Activated CD8-positive, alpha-beta memory T cell treated with anti-CD3 and anti-CD28 coated beads, Interleukin-2, amount 10 ng/mL, durations not matched to agents 7 days and 5 days (primary cell): Measurements from ENCODE around the gene DNAJC25. TPM values are rescaled to one million over a fixed set of nuclear protein-coding genes. Genes with fewer than 3 reads are reported as not detected.
"Not testable (repeated sequence)": the region's sequence is repeated elsewhere in the genome, so short reads cannot be mapped to it uniquely, and the experiment has no call there.

Experiments
- ATAC-seq: fragments of 150-1000 bp; cut with Tn5 transposase; one replicate; pipeline ENCODE4 v1.10.0; 2021; ENCODE audit warnings: moderate library complexity
- CTCF ChIA-PET: fragments of 350-600 bp; sonication (Branson Sonifier 250); formaldehyde crosslinking; loops from one replicate; lab custom pipeline; 2021; ENCODE audit warnings: antibody characterized with exemption; lab: Charles Lee
- DNase-seq: peaks from one replicate; pipeline ENCODE4 v3.0.0-alpha.2; 2020
- H3K27ac Mint-ChIP-seq: one replicate; pipeline ENCODE4 v1.8.0; 2021; ENCODE audit warnings: mild to moderate bottlenecking, mixed read lengths
- H3K27me3 Mint-ChIP-seq: one replicate; pipeline ENCODE4 v1.8.0; 2021; ENCODE audit warnings: mixed read lengths
- H3K36me3 Mint-ChIP-seq: one replicate; pipeline ENCODE4 v1.8.0; 2021; ENCODE audit warnings: mild to moderate bottlenecking, mixed read lengths
- H3K4me1 Mint-ChIP-seq: one replicate; pipeline ENCODE4 v1.8.0; 2021; ENCODE audit warnings: mixed read lengths
- H3K4me3 Mint-ChIP-seq: one replicate; pipeline ENCODE4 v1.8.0; 2021; ENCODE audit warnings: mild to moderate bottlenecking, moderate library complexity, mixed read lengths
- H3K9me3 Mint-ChIP-seq: one replicate; pipeline ENCODE4 v1.8.0; 2022; ENCODE audit warnings: low read depth, mixed read lengths
- total RNA-seq, 2 experiments: library from RNA; stranded (reverse); gene quantifications; one replicate each; pipeline ENCODE4 v1.2.3, GENCODE V29; 2021

The DNAJC25 gene
- total RNA-seq, 2 experiments from 2014 or later: 3.6 to 4.2 TPM

DNA sequence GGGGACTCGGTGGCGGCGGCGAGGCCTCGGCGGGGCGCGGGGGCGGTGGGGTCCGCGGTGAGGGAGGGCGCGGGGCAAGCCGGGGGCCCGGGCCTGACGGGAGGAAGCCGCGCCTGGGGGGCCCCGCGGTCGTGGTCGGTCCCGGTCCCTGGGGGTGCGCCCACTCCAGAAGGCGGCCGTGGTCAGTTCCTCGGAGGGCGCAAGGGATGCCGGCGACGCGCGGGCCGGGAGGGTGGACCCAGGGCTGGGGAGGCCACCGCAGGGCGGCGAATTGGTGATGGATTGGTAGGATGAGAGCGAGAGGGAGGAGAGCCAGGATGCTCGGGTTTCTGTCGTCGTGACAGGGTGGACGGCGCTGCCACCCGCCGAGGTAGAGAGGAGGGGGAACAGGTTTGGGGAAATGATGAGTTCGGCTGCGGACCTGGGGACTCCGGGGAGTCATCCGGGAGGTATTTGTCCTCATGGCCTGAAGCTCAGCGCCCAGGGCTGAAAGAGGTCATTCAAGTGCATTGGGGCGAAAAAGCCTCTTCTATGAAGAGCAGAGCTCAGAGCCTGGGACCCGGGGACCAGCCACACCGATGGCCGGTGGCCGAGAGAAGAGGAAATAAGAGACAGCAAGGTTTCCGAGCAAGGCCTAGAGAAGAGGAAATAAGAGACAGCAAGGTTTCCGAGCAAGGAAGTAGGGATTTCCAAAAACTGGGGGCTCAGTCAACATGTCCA lies 30.8 kb downstream of the DNAJC25 start:
- H3K36me3 Mint-ChIP-seq: peaks cover 22% of the 10 kb centered on the region
- CTCF ChIA-PET: interaction anchor here (1.1 to 1.3 kb wide), 2 partner anchors 31 to 64 kb away, joined by 3 to 4 read pairs; partner anchors contain the start of gene DNAJC25
- ATAC-seq (peak; percentile 48), DNase-seq (peak; percentile 54)
- H3K9me3 Mint-ChIP-seq: no peaks in the 10 kb centered on the region
- peak overlapping the region; percentile 93 for H3K27ac Mint-ChIP-seq
- peak overlapping the region; percentile 94 for H3K4me3 Mint-ChIP-seq
- H3K4me1 Mint-ChIP-seq: peaks cover 29% of the 10 kb centered on the region
- H3K27me3 Mint-ChIP-seq: no peaks in the 10 kb centered on the region

DNA sequence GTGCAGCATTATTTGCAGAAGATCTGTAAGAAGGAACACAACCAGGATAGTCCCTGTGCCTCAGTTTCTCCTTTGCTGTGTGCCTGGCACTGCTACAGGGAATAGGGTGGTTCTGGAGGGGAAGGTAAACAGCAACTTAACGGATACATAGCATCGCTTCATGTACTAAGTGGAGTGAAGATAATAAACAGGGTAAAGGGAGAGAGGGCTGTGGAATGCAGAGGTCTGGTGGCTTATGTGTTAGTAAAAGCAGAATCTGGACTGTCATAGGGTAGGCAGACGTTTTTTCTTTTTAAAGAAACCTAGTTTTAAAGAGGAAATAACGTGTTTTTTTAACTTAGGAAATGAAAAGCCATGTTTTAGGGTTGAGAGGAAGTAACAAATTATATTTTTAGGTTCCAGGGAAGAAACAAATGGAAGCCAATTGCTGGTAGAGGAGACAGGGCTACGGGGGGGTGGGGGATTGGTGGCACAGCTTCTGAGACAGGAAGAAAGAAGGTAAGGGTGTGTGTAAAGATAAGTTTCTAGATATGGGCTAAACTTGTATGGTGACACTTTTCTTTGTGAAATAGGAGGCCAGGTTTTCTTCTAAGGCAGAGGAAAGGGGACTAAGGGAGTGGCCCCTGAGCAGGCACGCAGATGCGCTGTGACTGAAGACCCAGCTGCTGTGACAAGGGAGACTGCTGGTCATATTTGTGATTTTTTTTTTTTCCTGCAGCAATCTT lies 31.6 kb downstream of the DNAJC25 start:
- DNase-seq: no peak
- no peaks in the 10 kb centered on the region for H3K27me3 Mint-ChIP-seq
- peaks cover 28% of the 10 kb centered on the region for H3K36me3 Mint-ChIP-seq
- H3K27ac Mint-ChIP-seq: peak overlapping the region; percentile 93
- no peaks in the 10 kb centered on the region for H3K9me3 Mint-ChIP-seq
- peaks cover 29% of the 10 kb centered on the region for H3K4me1 Mint-ChIP-seq
- peak overlapping the region; percentile 94 for H3K4me3 Mint-ChIP-seq
- CTCF ChIA-PET: interaction anchor here (0.6 to 1.2 kb wide), 3 partner anchors 38 to 412 kb away, joined by 3 to 4 read pairs (median 3); no protein-coding TSS in a partner anchor
- ATAC-seq: no peak

DNA sequence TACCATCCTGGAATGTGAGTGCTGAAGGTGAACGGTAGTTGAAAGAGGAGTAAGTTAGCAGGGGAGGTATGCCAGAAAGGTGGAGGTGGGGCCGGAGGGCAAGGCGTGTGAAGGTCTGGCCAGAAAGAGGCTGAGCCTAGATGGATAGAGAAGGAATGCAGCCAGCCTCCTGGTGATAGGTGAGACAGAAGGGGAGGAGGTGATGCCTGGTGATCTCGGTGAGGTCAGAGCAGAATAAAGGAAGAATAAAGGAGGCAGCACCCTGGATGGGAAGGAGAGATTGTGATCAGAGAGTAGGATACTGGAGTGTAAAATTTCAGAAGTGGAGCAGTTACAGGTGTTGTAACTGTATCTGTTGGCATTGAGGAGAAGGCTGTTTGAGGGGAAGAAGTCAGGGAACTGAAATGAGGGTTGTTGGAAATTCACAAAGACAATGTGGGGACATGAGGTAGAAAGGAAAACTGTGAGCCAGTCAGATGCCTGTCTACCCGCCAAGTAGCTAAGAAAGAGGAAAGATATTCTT lies 32.2 kb downstream of the DNAJC25 start:
- ATAC-seq: no peak
- DNase-seq: no peak
- Mint-ChIP-seq H3K9me3 (no peaks in the 10 kb centered on the region), H3K27ac (peak overlapping the region; percentile 93), H3K4me1 (peaks cover 30% of the 10 kb centered on the region), H3K36me3 (peaks cover 31% of the 10 kb centered on the region), H3K4me3 (peak overlapping the region; percentile 94), H3K27me3 (no peaks in the 10 kb centered on the region)
- CTCF ChIA-PET: interaction anchor here (0.6 to 1.2 kb wide), 2 partner anchors 38 to 411 kb away, joined by 3 read pairs; no protein-coding TSS in a partner anchor

DNA sequence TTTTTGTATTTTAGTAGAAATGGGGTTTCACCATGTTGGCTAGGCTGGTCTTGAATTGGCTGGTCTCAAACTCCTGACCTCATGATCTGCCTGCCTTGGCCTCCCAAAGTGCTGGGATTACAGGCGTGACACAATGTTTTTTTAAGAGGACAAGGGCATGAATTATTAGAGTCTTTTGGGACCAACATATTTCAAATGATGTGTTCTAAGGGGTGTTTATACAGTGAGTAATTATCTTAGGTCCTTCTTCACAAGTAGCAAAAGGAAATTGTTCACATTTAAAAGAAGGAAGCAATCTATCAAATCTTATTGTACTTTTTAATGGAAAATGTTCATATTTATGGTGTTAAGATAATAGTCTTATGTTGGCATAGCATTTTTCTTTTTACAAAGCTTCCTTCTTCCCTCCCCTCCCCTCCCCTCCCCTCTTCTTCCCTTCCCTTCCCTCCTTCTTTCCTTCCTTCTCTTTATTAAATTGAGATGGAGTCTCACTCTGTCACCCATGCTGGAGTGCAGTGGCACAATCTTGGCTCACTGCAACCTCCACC lies 37.0 kb downstream of the DNAJC25 start:
- no peak for ATAC-seq
- H3K27ac Mint-ChIP-seq: no peak overlapping the region

DNA sequence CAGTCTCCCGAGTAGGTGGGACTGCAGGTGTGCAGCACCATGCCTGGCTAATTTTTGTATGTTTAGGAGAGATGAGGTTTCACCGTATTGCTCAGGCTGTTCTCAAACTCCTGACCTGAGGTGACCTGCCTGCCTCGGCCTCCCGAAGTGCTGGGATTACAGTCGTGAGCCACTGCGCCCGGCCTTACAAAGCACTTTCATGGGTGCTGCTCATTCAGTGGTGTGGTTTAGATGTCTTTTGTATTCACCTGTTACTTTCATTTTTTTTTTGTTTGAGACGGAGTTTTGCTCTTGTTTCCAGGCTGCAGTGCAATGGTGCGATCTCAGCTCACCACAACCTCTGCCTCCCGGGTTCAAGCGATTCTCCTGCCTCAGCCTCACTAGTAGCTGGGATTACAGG lies 37.5 kb downstream of the DNAJC25 start:
- H3K36me3 Mint-ChIP-seq: peaks cover 35% of the 10 kb centered on the region
- H3K27me3 Mint-ChIP-seq, H3K27ac Mint-ChIP-seq, ATAC-seq, CTCF ChIA-PET, H3K4me1 Mint-ChIP-seq, H3K9me3 Mint-ChIP-seq, DNase-seq, H3K4me3 Mint-ChIP-seq: not testable (repeated sequence)

More for the DNA sequence above, 37.0 kb downstream of the DNAJC25 start:
- CTCF ChIA-PET: no interaction called here
- no peaks in the 10 kb centered on the region for H3K9me3 Mint-ChIP-seq
- H3K27me3 Mint-ChIP-seq: no peaks in the 10 kb centered on the region
- peaks cover 39% of the 10 kb centered on the region for H3K36me3 Mint-ChIP-seq
- no peak for DNase-seq
- no peak overlapping the region for H3K4me3 Mint-ChIP-seq
- peaks cover 10% of the 10 kb centered on the region for H3K4me1 Mint-ChIP-seq

DNA sequence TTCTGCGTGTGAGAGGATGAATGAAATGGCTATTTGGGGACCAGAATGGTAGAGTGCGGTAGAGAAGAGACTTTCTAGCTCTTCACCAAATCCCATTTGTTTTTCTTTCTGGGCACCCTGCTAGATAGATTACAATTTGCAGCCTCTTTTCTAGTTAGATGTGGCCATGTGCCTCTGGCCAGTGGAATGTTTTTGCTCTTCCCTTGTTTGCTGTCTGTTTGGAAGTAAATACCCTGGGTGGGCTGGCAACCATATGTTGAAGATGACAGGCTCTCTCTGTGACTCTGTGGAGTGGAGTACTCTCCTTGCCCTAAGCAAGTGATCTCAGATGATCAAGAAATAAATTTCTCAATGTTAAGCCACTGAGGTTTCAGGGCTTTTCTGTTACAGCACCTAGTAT lies 43.2 kb downstream of the DNAJC25 start:
- H3K36me3 Mint-ChIP-seq: peaks cover 24% of the 10 kb centered on the region
- H3K4me3 Mint-ChIP-seq: no peak overlapping the region
- no peaks in the 10 kb centered on the region for H3K9me3 Mint-ChIP-seq
- DNase-seq (no peak), ATAC-seq (no peak)
- no peaks in the 10 kb centered on the region for H3K27me3 Mint-ChIP-seq
- CTCF ChIA-PET: no interaction called here
- H3K4me1 Mint-ChIP-seq: no peaks in the 10 kb centered on the region
- H3K27ac Mint-ChIP-seq: no peak overlapping the region

DNA sequence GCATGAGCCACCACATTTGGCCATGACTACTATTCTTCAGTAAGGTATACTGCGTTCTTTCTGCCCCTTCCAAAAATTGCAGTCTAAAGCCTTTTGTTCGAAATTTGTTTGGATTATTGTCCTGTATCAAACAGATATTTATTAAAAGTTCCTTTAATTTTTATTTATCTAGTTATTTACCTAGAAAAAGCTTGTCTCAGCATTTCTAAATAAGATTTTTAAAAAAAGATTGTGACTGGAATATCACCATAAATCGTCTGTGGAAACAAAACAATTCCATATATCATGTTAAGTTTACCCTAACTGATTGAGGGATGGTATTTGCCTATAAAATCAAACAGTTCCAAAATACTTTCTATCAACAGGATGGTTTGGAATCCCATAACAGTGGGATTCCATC lies 45.0 kb downstream of the DNAJC25 start:
- no peaks in the 10 kb centered on the region for H3K9me3 Mint-ChIP-seq
- DNase-seq: no peak
- no peak overlapping the region for H3K27ac Mint-ChIP-seq
- H3K27me3 Mint-ChIP-seq: no peaks in the 10 kb centered on the region
- no peaks in the 10 kb centered on the region for H3K4me1 Mint-ChIP-seq
- CTCF ChIA-PET: no interaction called here
- H3K36me3 Mint-ChIP-seq: peaks cover 18% of the 10 kb centered on the region
- no peak for ATAC-seq
- no peak overlapping the region for H3K4me3 Mint-ChIP-seq

DNA sequence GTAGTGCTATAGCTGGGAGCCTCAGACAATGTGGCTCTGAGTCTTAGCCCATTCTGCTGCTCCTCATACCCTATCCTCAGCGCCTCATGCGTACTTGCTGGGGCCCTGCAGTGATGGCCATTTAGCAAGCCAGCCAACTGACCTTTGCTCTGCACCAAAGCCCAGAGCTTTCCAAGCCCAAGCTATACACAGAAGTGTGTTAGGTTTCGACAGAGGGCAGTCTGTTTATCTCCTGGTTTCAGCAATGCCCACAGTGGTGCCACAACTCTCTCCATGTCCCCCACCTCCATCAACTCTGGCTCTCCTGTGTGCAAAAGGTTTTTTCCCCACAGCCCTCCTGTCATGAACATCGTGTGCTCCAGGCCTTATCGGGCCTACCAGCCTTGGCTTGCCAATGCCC lies 47.2 kb downstream of the DNAJC25 start:
- H3K4me1 Mint-ChIP-seq: no peaks in the 10 kb centered on the region
- H3K4me3 Mint-ChIP-seq: no peak overlapping the region
- peaks cover 18% of the 10 kb centered on the region for H3K36me3 Mint-ChIP-seq
- DNase-seq: no peak
- H3K27ac Mint-ChIP-seq: no peak overlapping the region
- no peak for ATAC-seq
- H3K27me3 Mint-ChIP-seq: no peaks in the 10 kb centered on the region
- H3K9me3 Mint-ChIP-seq: no peaks in the 10 kb centered on the region
- CTCF ChIA-PET: no interaction called here

DNA sequence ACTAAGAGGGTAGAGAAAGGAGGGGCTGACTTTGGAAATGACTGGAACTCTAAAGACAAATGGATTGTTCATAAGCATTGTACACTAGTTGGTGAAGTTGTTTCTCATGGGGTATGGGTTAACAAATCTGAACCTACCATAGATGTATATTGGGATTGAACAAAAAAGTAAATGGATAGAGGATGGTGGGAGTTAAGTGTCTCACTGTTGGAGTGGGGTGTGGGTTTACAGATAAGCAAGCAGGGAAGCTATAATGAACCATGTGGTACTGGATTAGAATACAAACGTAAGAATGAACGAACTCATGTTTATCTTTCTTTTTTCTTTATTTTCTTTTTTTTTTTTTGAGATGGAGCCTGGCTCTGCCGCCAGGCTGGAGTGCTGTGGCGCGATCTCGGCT lies 48.1 kb downstream of the DNAJC25 start:
- CTCF ChIA-PET: no interaction called here
- Mint-ChIP-seq H3K36me3 (peaks cover 18% of the 10 kb centered on the region), H3K9me3 (no peaks in the 10 kb centered on the region), H3K27ac (no peak overlapping the region), H3K4me1 (no peaks in the 10 kb centered on the region), H3K27me3 (no peaks in the 10 kb centered on the region), H3K4me3 (no peak overlapping the region)
- DNase-seq: no peak
- ATAC-seq: no peak

DNA sequence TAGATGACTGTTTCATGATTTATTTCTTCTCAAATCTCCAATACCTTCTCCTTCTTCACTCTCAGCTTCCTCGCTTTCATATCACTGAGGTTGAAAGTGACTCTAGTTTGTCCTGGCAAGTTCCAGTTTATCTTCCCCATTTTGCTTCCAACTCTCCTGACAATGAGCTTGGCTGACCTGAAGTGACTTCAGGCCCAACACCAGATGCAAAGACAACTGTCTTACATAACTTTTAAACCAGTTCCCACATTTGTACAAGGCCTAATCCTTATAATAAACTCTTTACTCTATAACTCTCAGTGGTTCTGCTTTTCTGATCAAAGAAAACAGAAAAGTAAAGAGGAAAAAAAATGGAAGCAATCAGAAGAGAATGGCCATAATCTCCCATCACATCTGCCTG lies 52.3 kb downstream of the DNAJC25 start:
- Mint-ChIP-seq H3K27me3 (no peaks in the 10 kb centered on the region), H3K9me3 (no peaks in the 10 kb centered on the region), H3K36me3 (peaks cover 10% of the 10 kb centered on the region), H3K4me1 (no peaks in the 10 kb centered on the region), H3K4me3 (no peak overlapping the region), H3K27ac (no peak overlapping the region)
- CTCF ChIA-PET: no interaction called here
- DNase-seq: no peak
- no peak for ATAC-seq

DNA sequence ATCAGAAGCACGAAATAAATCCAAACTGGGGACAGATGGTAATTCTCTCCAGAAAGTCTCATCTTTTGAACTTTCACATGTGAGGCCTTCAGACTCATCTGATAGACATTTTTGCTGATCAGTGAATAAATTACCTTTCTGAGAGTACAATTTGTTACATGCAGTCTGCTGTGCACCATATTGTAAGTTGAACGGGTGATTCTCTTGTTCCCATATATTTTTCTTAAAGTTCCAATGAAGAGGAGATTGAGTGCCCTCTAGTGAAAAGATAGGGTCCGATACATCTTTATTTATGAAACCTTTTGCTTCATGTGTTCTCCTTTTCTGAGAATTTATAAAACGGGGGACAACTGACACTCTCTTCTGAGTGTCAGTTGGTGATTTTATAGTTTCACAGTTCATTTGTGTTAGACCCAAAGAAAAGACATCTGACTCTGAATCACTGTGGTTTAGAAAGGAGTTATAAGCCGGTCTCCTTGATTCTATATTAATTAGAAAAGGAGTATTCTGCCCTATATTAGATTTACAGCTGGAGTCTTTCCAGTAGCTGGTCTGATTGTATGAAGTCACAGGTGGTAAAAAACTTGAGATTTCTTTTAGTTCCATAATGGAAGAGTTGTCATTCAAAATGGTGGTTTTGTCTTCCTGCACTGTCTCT lies 60.7 kb downstream of the DNAJC25 start:
- Mint-ChIP-seq H3K9me3 (no peaks in the 10 kb centered on the region), H3K4me3 (no peak overlapping the region), H3K27me3 (no peaks in the 10 kb centered on the region), H3K27ac (no peak overlapping the region), H3K36me3 (peaks cover 1% of the 10 kb centered on the region), H3K4me1 (peaks cover 3% of the 10 kb centered on the region)
- ATAC-seq (no peak), DNase-seq (no peak)
- CTCF ChIA-PET: interaction anchor here (0.7 to 1.7 kb wide), 4 partner anchors 60 to 93 kb away, joined by 3 to 7 read pairs (median 4); partner anchors contain the start of gene DNAJC25

DNA sequence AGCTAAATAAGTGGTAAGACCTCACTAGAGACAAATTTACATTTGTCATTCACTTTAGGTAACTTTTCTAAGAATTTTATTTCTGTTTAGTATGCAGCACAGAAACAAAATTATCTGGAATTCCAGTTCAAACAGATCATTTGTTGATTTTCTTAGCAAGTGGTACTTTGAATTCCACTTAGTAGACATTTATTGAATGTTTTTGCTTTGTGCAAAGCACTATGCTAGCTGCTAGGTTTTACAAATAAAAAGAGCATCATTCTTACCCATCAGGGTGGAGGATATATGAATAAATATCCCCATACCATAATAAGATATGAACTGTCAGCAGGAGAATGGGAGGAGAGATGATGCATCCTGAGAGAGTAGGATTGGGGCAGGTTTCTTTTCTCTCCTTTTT lies 65.7 kb downstream of the DNAJC25 start:
- peaks cover 5% of the 10 kb centered on the region for H3K4me1 Mint-ChIP-seq

DNA sequence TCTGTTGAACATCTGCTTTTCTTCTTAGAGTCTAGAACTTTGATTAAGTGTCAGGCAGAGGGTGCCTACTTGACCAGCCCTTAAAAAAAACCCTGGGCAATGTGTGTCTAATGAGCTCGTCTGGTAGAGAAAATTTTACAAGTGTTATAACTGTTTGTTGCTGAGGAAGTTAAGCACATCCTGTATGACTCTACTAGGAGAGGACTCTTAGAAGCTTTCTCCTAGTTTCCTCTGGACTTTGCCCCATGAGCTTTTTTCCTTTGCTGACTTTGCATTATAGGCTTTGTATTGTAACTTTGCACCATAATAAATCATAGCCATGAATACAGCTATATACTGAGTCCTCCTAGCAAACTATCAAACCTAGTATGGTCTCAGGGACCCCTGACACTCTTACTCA lies 69.6 kb downstream of the DNAJC25 start:
- H3K4me3 Mint-ChIP-seq: no peak overlapping the region
- no peak overlapping the region for H3K27ac Mint-ChIP-seq
- no peaks in the 10 kb centered on the region for H3K9me3 Mint-ChIP-seq
- H3K27me3 Mint-ChIP-seq: no peaks in the 10 kb centered on the region
- peaks cover 11% of the 10 kb centered on the region for H3K36me3 Mint-ChIP-seq
- CTCF ChIA-PET: interaction anchor here (0.9 to 1.4 kb wide), 2 partner anchors 102 to 128 kb away, joined by 3 read pairs; no protein-coding TSS in a partner anchor
- no peak for DNase-seq
- no peak for ATAC-seq
- peaks cover 4% of the 10 kb centered on the region for H3K4me1 Mint-ChIP-seq

More for the DNA sequence above, 65.7 kb downstream of the DNAJC25 start:
- Mint-ChIP-seq H3K27me3 (no peaks in the 10 kb centered on the region), H3K4me3 (no peak overlapping the region), H3K27ac (no peak overlapping the region), H3K9me3 (no peaks in the 10 kb centered on the region), H3K36me3 (peaks cover 11% of the 10 kb centered on the region)
- ATAC-seq (no peak), DNase-seq (no peak)
- CTCF ChIA-PET: no interaction called here
